ENCODE data around the gene EXOC7. TPM values are rescaled to one million over a fixed set of nuclear protein-coding genes. Genes with fewer than 3 reads are reported as not detected.

EXOC7 gene, protein sequence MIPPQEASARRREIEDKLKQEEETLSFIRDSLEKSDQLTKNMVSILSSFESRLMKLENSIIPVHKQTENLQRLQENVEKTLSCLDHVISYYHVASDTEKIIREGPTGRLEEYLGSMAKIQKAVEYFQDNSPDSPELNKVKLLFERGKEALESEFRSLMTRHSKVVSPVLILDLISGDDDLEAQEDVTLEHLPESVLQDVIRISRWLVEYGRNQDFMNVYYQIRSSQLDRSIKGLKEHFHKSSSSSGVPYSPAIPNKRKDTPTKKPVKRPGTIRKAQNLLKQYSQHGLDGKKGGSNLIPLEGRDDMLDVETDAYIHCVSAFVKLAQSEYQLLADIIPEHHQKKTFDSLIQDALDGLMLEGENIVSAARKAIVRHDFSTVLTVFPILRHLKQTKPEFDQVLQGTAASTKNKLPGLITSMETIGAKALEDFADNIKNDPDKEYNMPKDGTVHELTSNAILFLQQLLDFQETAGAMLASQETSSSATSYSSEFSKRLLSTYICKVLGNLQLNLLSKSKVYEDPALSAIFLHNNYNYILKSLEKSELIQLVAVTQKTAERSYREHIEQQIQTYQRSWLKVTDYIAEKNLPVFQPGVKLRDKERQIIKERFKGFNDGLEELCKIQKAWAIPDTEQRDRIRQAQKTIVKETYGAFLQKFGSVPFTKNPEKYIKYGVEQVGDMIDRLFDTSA
- 10 to 100 TPM; 74.1 to 79.5 TPM for total RNA-seq
- long read RNA-seq, full-length matches to known transcripts = 92 of 211 reads
- long read RNA-seq, partial matches to known transcripts = 9 of 211 reads
- long read RNA-seq, other reads (novel, unspliced or antisense) = 110 of 211 reads

DNA sequence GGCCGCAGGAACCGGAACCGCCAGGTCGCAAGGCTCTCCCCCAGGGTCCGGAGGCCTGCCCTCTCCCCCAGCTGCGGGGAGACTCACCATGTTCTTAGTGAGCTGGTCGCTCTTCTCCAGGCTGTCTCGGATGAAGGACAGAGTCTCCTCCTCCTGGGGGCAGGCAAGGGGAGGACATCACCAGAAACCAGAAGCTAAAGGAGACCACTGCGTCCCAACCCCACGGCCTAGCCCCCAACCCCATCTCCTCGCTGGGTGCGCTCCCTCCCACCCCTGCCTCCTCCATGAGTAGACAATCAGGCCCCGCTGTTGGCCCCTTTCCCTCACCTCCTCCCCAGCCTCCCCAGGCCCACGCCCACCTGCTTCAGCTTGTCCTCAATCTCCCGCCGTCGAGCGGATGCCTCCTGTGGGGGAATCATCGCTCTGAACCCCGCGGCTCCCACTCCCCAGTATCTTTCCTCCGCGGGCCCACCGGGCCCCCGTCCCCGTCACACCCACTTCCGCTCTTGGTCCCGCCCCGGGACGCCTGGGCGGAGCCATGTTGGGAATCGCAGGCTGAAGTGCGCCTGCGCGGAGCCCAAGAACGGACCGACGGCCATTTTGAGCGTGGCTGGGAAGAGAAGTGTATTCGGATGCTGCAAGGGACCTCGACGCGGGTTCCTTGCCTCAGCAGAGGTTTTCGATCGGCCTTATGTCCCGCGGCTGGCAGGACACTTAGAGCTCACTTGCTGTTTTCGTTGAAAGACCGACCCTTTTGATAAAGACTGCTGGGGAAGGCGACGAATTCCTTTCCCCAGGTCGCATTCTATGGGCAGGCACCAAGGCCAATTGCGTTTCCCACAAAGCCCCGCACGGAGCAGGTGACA, at the start of gene EXOC7:
EXOC7 (minus strand) TSS at position 514 of the 866 bp plus-strand sequence; CDS start at position 419, 95 bp downstream.
- intact Hi-C loops (cut with DNase I) = no loop called here
- DNase-seq (peak; percentile 92), ATAC-seq (peak; percentile 99)

DNA sequence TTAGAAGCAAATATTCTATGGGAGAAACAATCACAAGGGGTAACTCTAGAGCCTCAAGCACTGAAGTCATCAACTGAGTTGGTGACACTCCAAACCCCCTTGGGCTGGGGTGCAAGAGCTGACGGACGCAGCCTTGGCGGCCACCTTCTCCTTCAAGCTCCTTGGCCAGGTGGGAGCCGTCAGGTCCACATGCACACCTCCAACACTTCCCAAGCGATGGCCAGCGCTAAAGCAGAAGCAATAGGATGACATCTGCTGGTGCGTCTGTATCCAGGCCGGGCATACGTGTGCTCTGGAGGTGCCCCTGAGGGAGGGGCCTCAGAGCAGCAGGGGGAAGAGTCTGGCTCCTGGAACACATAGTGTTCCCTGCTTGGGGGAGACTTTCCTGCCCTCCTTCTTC, 49.6 kb upstream of the EXOC7 start:
- ATAC-seq = no peak
- no peak for DNase-seq
- intact Hi-C loops (cut with DNase I) = no loop called here

DNA sequence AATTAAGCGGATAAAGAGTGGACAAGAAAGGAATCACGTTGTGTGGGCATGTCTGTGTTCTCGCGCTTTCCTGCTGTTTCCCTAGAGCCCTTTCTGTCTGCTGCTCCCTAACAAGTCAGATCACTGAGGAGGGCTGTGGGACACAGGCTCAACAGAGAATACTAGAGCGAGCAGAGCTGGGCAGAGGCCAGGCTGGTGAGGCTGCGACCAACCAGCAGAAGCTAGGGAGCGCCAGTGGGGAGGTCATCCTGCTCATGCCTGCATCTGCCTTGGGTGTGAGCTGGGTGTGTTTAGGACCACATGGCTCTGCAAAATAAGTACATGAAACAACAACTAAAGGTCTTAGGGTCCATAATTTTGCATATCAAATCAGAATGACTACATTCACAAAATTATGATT, 49.0 kb upstream of the EXOC7 start:
- ATAC-seq = no peak
- intact Hi-C loops (cut with DNase I) = no loop called here
- no peak for DNase-seq

DNA sequence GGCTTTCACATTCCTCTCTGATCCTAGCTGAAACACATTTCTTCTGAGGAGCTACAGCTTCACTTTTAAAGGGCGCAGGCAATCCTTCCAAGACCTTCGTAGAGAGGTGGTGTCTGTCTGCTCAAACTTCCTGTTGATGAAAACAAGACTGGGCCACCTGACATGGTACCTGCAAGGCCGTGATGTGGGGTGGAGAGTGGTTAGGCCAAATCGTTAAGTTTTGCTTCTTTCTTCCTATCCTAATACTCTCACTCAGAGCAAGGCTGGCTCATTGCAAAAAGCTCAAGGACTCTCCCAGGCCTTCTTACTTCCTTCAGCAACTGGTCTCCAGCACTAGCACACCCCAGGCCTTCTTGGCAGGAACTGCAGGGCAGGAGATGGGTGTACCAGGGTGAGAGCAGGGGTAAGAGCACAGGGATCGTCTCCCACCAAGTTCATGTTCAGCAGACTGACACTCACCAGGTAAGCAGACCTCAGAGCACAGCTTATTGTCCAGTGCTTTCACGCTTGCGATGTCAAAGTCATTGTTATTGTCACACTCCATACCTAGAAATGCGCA, 48.4 kb upstream of the EXOC7 start:
- intact Hi-C loops (cut with DNase I) = no loop called here
- no peak for DNase-seq
- ATAC-seq = no peak

DNA sequence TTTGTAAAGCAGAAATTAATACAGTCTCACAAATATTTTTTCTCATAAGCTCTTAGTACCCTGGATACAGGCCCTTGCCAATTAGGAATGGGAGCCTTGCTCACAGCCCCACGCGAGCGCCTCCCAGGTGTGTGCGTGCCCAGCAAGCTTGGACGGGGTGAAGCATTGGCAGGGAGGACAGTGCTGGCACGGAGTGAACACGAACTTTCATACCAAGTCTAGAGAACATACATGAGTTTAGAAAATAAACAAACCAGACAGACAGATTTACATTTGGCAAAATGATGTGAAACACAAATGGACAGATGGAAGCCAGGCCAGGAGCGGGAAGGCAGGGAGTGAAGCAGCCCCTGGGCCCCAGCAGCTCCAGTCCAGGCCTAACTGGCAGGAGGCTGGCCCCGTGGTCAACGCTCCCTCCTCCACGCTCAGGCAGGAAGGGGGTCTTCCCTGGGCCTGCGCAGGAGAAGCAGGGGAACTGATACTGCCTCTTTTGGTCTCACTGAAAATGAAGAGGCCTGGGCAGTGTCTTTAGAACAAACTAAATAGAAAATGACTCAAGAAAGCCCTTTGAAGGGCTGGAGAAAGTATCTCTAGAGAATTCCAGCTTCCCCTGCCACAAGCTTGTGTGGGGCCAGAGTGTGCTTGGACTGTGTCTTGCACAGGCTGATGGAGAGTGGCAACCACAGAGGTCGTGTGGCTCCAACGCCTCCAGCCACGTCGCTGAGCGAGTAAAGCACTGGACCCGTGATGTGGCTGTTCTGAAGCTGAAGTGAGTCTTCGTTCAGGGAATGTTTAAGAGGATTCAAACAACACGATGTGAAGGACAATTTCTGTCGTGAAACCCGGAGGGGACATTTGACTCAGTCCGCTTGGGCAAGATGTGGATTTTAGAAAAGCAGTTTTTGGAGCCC, 47.4 kb upstream of the EXOC7 start:
- intact Hi-C loops (cut with DNase I) = no loop called here
- ATAC-seq (no peak), DNase-seq (no peak)

DNA sequence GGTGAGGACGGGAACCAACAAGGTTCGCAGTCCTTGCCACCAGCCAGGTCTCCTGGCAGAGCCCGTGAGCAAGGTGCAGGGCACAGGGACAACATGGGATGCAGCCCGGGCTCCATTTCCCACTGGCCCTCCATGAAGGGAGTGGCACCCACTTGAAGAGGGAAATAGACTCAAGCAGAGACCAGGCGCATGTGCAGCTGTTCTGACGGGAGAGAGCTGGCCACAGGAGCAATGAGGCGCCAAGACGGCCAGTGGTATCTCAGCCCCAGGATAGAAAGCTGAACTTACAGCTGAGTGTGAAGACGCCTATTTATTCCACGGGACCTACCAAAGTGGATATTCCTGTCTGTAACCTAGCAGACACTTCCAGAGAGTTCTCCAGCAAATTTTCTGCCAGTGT, 45.6 kb upstream of the EXOC7 start:
- intact Hi-C loops (cut with DNase I) = no loop called here
- no peak for ATAC-seq

DNA sequence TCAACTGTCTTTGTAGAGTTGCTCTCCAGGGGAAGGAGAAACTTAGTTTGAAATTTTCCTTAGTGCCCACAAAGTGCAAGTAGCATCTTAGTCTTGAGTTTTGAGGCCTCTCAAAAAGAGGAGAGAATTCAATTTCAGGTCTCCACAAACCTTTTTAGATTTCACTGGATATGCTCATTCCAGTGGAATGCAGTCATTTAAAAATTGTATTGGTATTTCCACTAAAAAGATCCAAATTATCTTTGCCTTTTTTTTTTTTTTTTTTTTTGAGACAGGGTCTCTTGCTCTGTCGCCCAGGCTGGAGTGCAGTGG, 44.4 kb upstream of the EXOC7 start:
- intact Hi-C loops (cut with DNase I) = no loop called here
- DNase-seq (no peak), ATAC-seq (no peak)

More for the DNA sequence above, 45.6 kb upstream of the EXOC7 start:
- DNase-seq = no peak

DNA sequence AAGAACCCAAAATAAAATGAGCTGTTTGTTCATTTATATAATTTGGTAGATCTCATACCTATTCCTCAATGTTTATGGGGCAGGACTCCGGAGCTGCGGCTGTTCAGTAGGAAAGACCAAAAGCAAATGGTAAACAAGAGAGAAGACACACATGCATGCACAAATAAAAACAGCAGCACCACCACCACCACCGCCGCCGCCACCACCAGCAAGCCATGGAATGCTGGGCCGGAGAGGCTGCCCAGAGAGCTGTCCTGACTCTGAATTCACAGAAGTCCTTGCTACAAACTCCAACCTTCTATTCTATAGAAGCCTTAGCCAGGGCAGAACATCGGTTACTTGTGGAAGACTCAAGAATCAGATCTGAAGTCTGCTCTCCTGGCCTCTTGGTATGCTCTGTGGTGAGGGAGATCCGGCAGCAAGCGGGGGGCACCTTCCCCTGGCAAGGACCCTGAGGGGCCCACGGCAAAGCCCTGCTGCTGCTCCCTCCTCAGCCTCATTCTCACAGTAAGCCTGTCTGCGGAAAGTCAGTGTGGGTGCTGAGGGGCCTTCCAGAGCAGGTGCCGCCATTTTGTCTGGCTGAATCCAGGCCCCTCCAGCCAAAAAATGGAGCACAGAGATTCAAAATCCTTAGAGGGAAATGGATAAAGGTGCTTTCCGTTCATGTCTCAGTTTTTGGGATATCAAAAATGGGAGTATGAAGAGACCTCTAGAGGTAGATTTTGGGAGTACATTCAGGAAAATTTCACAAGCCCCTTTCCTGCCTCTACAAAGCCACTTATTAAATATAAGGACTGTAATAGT, 43.8 kb upstream of the EXOC7 start:
- DNase-seq = no peak
- intact Hi-C loops (cut with DNase I) = no loop called here
- no peak for ATAC-seq

DNA sequence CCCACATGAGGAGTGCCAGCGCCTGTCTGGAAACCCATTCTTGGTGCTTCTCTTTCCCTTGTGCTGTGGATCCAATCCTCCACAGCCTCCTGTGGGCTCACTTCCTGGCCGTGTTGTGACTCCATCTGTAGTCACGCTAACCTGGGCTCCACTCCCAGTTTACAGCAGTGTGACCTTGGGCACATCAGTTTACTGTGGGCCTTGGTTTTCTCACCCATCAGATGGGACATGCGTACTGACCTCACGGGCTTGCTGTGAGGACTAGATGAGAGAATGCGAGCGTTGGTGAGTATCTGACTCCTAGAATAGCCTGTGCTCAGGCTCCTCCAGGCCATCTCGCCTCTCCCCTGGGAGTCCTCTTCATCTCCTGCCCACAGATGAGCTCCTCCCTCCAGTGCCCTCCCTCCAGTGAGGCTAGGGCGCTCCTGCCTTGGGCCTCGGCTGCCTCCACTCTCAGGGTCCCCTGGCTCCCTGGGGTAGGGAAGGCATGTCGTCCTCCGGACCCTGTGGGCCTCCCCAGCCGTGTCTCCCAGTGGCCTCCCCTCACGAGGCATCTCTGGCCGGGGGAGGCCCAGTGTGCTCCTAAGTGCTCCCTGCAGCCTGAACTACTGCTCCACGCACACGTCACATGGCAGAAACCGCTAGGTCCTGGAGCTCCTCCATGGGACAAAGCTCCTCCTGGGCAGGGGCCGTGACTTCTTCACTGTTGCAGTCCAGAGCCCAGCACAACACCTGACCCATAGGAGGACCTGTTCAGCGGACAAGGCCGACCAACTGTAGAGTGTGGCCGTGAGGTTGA, 42.7 kb upstream of the EXOC7 start:
- DNase-seq (no peak), ATAC-seq (peak in 1 of 2 donors; percentile 10)
- intact Hi-C loops (cut with DNase I) = no loop called here

DNA sequence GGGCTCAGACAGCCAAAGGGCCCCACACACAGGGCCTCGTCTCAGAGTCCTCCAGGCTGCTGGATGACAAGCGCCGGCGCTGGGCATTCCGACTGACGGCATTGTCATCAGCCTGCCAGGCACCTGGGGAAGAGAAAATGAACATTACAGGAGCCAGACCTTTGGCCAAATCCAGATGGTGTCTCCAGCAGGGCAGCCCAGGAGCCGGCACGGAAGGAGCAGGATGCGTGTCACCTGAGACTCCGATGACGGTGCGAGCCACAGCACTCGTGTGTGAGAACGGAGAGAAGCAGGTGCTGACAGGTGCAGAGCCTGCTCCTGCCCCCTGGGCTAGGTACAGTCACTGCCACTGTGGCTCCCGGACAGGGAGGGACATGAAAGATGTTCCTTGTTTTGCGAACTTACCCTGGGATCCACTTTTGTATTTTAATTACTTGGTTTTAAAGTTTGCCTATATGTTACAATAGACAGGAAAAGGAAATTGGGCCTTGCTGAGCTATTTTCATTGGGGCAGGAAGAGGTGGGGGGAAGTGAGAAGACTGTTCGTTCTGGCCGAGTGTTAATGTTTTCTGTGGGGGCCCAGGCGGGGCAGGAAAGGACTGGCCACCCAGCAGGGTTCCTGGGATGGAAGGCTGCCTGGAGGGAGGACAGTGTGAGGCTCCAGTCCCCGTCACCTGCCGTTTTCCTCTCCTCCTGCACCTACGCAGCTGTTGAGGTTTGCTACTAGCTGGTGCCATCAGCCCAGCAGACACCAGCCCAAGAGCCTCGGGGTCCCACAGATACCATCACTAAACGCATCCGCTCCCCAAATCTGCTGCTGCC, 41.9 kb upstream of the EXOC7 start:
- ATAC-seq (no peak), DNase-seq (no peak)
- intact Hi-C loops (cut with DNase I) = no loop called here

DNA sequence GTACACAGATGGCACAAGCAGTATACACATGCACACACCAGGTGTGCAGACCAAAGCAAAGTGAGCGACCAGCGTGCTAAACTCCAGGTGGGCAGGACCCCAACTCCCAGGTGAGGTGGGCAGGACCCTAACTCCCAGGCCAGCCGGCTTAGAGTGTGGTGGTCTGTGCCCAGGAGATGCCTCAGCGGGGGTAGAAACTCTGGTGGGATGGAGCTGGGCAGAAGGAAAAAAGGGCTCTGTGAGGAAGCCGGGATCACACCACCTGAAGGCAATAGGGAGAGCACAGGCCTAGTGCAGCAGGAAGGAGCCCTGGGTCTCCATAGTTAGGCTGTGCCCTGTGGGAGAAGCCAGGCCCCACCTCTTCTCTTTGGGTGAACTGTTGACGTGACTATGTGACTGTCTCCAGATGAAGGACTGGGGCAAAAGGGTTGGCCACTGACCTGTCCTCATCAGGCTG, 39.0 kb upstream of the EXOC7 start:
- intact Hi-C loops (cut with DNase I) = no loop called here
- no peak for ATAC-seq
- no peak for DNase-seq

DNA sequence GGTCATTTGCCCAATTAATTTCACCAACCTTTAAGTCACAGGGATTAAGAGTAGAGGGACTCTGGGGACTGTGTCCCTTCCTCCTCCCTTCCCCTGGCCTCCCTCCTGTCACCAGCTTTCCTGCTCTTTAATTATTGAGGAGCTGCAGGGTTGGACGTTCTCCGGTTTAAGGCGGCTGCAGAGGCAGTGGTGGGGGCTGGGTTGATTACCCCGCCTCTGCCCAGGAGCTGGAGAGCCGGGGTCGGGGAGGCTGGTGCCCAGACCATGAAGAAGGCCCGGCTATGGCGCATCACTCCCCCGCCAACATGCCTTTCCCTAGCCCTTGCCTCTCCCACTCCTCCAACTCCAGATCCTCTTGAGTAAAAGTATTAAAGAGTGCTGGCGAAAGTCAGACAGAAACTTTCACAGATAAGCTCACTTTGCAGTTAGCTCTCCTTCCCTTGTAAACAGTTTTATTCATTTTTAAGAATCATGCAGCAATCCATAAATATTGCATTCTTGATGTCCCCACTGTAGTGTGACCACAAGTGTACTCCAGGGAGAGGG, 38.5 kb upstream of the EXOC7 start:
- intact Hi-C loops (cut with DNase I) = no loop called here
- DNase-seq (no peak), ATAC-seq (no peak)

DNA sequence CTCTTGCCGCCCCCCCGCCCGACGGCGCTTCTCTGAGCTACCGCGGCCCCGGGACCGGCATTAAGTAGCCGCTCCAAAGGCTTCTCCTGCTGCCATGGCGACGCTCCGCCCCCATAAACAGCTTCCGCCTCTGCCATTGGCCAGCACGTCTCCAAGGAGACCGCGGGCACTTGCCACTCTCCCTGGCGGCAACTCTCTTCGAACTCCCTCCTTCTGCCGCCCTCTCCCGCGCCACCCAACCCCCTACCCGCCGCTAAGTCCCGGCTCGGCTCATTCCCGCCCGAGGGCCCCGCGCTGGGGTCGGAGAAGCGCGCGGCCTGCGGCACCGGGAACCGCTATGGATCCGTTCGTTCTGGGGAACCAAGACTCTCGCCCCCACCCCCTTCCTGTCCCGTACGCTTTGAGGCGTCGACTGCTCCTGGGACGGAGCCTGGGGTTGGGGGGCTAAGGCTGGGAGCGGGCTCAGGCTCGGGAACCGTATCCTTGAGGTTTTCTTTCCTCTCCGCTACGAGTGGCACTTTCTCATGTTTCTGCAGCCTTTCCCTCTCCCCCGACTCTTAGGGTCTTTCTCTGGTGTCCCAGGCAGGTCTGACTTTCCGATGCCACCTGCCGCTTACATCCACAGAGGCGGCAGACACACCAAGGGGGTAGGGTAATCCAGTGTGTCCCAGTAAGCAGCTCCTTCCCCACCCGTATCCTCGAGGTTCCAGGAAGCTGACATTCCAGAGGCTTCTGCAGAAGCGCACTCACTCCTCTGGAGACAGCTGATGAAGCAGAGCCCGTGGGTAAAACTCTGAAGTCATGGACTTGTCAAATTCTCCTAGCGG, 37.8 kb upstream of the EXOC7 start, which contains the start of gene FOXJ1:
FOXJ1 (minus strand) TSS at position 34 of the 827 bp plus-strand sequence. CDS start 850 bp downstream, outside the sequence.
- ATAC-seq (peak; percentile 92 to 94), DNase-seq (peak; percentile 91)
- intact Hi-C loops (cut with DNase I) = no loop called here

DNA sequence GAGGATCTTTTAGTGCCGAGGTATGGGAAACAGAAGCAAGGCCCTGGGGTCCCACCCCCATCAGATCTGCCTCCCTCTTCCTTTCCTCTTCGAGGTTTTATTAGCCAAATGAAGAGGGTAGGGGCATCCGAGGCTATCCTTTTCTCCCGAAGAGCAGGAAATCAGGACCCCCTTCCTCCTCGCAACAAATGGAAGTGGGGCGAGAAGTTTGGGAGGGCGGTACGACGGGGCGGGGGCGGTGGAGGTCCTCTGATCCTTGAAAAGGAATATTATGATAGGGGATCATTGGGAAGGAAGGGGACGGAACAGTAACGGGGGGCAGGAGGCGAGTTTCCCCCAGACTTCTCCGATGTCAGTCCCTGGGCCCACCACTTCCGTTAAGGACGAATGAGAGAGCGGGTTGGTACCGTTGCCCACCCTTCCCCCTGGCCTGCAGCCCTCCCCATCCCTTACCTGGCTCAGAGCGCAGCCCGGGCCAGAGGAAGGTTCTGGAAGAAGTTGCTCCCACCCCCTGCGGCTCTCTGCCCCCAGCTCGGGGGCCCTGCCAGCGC, 37.1 kb upstream of the EXOC7 start:
- intact Hi-C loops (cut with DNase I) = no loop called here
- DNase-seq (no peak), ATAC-seq (no peak)
